ENCODE measurements around the gene CDC42EP3.

DNA sequence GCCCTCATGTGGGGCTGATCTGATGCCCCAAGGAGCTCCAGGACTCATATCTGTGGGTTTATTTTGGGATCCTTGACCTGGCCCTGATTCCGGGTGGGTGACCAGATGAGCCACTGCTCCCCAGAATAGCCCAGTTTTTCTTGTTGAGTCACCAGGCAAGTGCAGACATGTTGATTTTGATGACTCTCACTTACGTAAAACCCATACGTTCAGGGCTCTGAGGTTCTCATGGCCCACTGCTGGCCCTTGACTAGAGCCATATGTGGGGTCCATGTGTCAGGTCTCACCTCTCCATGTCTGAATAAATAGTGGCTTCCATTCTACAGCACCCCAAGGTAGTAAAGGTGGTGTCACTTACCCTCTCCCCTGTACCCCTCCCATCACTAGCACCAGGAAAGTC lies 41.9 kb downstream of the CDC42EP3 start:
- TF ChIP-seq CTCF (IDR thresholded peaks at IDR 0.05) (no peak), POLR2A (IDR thresholded peaks at IDR 0.05) (no peak)
